MM.1S (cell line): ENCODE measurements around the gene PHAX.
"Not testable (repeated sequence)": the region's sequence is repeated elsewhere in the genome, so short reads cannot be mapped to it uniquely, and the experiment has no call there.

Experiments used
- EZH2 ChIP-seq: fragments of 300-600 bp; sonication (generic); optimal IDR thresholded peaks from 2 replicates; pipeline ENCODE3; 2017; ENCODE audit warnings: low read depth, mild to moderate bottlenecking, antibody characterized with exemption, low read length, mixed read lengths
- EZH2phosphoT487 ChIP-seq: fragments of 300-600 bp; sonication (generic); IDR thresholded peaks from 2 replicates; pipeline ENCODE4 v1.6.1; 2018; ENCODE audit warnings: antibody characterized with exemption, low read length
- TF ChIP-seq, protein P1 (sequence below): fragments of 300-600 bp; sonication (generic); IDR thresholded peaks from 2 replicates; pipeline ENCODE4 v1.5.1; 2016; ENCODE audit warnings: antibody characterized with exemption, low read length, mixed read lengths

GRCh38 chr5:126649709-126650108, 49.0 kb downstream of the PHAX start:
- TF ChIP-seq, protein P1, sequence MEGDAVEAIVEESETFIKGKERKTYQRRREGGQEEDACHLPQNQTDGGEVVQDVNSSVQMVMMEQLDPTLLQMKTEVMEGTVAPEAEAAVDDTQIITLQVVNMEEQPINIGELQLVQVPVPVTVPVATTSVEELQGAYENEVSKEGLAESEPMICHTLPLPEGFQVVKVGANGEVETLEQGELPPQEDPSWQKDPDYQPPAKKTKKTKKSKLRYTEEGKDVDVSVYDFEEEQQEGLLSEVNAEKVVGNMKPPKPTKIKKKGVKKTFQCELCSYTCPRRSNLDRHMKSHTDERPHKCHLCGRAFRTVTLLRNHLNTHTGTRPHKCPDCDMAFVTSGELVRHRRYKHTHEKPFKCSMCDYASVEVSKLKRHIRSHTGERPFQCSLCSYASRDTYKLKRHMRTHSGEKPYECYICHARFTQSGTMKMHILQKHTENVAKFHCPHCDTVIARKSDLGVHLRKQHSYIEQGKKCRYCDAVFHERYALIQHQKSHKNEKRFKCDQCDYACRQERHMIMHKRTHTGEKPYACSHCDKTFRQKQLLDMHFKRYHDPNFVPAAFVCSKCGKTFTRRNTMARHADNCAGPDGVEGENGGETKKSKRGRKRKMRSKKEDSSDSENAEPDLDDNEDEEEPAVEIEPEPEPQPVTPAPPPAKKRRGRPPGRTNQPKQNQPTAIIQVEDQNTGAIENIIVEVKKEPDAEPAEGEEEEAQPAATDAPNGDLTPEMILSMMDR, result not testable (repeated sequence)
- TF ChIP-seq EZH2phosphoT487, EZH2: not testable (repeated sequence)
